Caco-2 (cell line): ENCODE data around the gene EOLA1. TPM values are rescaled to one million over a fixed set of nuclear protein-coding genes. Genes with fewer than 3 reads are reported as not detected.
"Not testable (repeated sequence)": the region's sequence is repeated elsewhere in the genome, so short reads cannot be mapped to it uniquely, and the experiment has no call there.

Experiments
- BruUV-seq: library from RNA; stranded (reverse); fragments of 400-500 nt; replicated peaks from 2 replicates; lab custom pipeline; 2021; lab: Mats Ljungman, UMichigan
- CTCF ChIA-PET: fragments of 300-600 bp; sonication (Branson Sonifier 250); formaldehyde crosslinking; loops from one replicate; lab custom pipeline; 2022; ENCODE audit warnings: antibody characterized with exemption; lab: Charles Lee
- POLR2A ChIA-PET: fragments of 300-600 bp; sonication (Branson Sonifier 250); formaldehyde crosslinking; loops from one replicate; lab custom pipeline; 2022; ENCODE audit warnings: antibody characterized with exemption; lab: Charles Lee
- DNase-seq, 2 experiments: peaks; one replicate each; pipeline versions ENCODE4 v3.0.0 to v3.0.0-alpha.2; 2020 to 2022
- H3K27me3 ChIP-seq: replicated peaks from 2 replicates; pipeline ENCODE4 v1.6.0; 2011; ENCODE audit warnings: low read length; ENCODE audit not compliant: control insufficient read depth, insufficient read depth
- H3K36me3 ChIP-seq: 2 replicates; pipeline ENCODE4 v1.5.1; 2011; ENCODE audit warnings: low read length; ENCODE audit not compliant: control insufficient read depth, insufficient read depth
- H3K4me1 ChIP-seq: fragments of 250-450 bp; sonication (Bioruptor Pico); 2 replicates; pipeline ENCODE4 v1.5.1; 2020; ENCODE audit warnings: mild to moderate bottlenecking
- H3K4me3 ChIP-seq: 2 replicates; pipeline ENCODE4 v1.5.1; 2011; ENCODE audit warnings: low read depth, mild to moderate bottlenecking, control low read depth, low read length
- H3K9me3 ChIP-seq: fragments of 250-450 bp; sonication (Bioruptor Pico); 2 replicates; pipeline ENCODE4 v1.5.1; 2020; ENCODE audit warnings: mild to moderate bottlenecking, moderate library complexity
- H3K27ac Mint-ChIP-seq: one replicate; pipeline ENCODE4 v1.8.0; 2022; ENCODE audit warnings: mixed read lengths; ENCODE audit not compliant: unreplicated experiment
- H3K27me3 Mint-ChIP-seq: one replicate; pipeline ENCODE4 v1.8.0; 2022; ENCODE audit warnings: mixed read lengths; ENCODE audit not compliant: insufficient read depth, unreplicated experiment
- H3K36me3 Mint-ChIP-seq: one replicate; pipeline ENCODE4 v1.8.0; 2022; ENCODE audit warnings: mild to moderate bottlenecking, mixed read lengths; ENCODE audit not compliant: insufficient read depth, unreplicated experiment
- H3K4me1 Mint-ChIP-seq: one replicate; pipeline ENCODE4 v1.8.0; 2022; ENCODE audit warnings: low read depth, mixed read lengths; ENCODE audit not compliant: unreplicated experiment
- H3K4me3 Mint-ChIP-seq: one replicate; pipeline ENCODE4 v1.8.0; 2022; ENCODE audit warnings: mild to moderate bottlenecking, moderate library complexity, mixed read lengths; ENCODE audit not compliant: unreplicated experiment
- H3K9me3 Mint-ChIP-seq: one replicate; pipeline ENCODE4 v1.8.0; 2022; ENCODE audit warnings: mixed read lengths; ENCODE audit not compliant: unreplicated experiment
- CTCF ChIP-seq, 2 experiments: fragments of 200-600 bp in 1 of 2; IDR thresholded peaks; 1 replicate in 1 of 2; 2 replicates in 1 of 2; pipeline versions ENCODE4 v1.5.1 to v1.8.0; 2011 to 2022; ENCODE audit warnings: antibody characterized with exemption in 1 of 2, control low read depth in 1 of 2, inconsistent platforms in 1 of 2, low read depth in 1 of 2, low read length in 1 of 2, mild to moderate bottlenecking in 1 of 2, moderate library complexity in 1 of 2; ENCODE audit not compliant: insufficient read depth in 1 of 2, severe bottlenecking in 1 of 2, unreplicated experiment in 1 of 2
- intact Hi-C: fragments of 100-400 bp; cut with micrococcal nuclease; formaldehyde crosslinking; loops from one replicate; pipeline ENCODE4 v1.10.0; 2022; ENCODE audit not compliant: unreplicated experiment
- total RNA-seq: library from RNA; stranded (reverse); gene quantifications from 2 replicates; pipeline ENCODE4 v1.2.3, GENCODE V29; 2022

The EOLA1 gene
- total RNA-seq, 1 experiment from 2014 or later: 10.2 TPM

GRCh38 chrX:149540131-149540620 lies 636 bp upstream of the EOLA1 start:
- Histone ChIP-seq H3K9me3 (no peaks in the 10 kb centered on the region), H3K27me3 (no peaks in the 10 kb centered on the region), H3K36me3 (no peaks in the 10 kb centered on the region), H3K4me3 (peak overlapping the region; percentile 77), H3K4me1 (no peaks in the 10 kb centered on the region)
- TF ChIP-seq CTCF (IDR thresholded peaks at IDR 0.05; ENCODE audit: insufficient read depth in 1 of 2, low read depth in 1 of 2, low read length in 1 of 2, severe bottlenecking in 1 of 2, unreplicated experiment in 1 of 2): no peak
- ChIA-PET POLR2A (interaction anchor here (0.5 to 2.1 kb wide), 7 partner anchors 12 to 1693 kb away, joined by 3 to 7 read pairs (median 4); no protein-coding TSS in a partner anchor), CTCF (interaction anchor here (0.6 to 2.6 kb wide), 6 partner anchors 12 to 886 kb away, joined by 5 to 36 read pairs (median 6); partner anchors contain the start of gene IDS)
- Mint-ChIP-seq H3K27me3 (no peaks in the 10 kb centered on the region), H3K9me3 (no peaks in the 10 kb centered on the region), H3K4me3 (peak overlapping the region; percentile 89), H3K27ac (peak overlapping the region; percentile 98), H3K36me3 (peaks cover 6% of the 10 kb centered on the region), H3K4me1 (no peaks in the 10 kb centered on the region)
- peak; percentile 84 to 92 for DNase-seq
- BruUV-seq: no TSS peak
- intact Hi-C loops: no loop called here

GRCh38 chrX:149541521-149542047 lies 772 bp downstream of the EOLA1 start:
- H3K27ac Mint-ChIP-seq: peak overlapping the region; percentile 98
- no peak for TF ChIP-seq CTCF (IDR thresholded peaks at IDR 0.05; ENCODE audit: insufficient read depth in 1 of 2, low read depth in 1 of 2, low read length in 1 of 2, severe bottlenecking in 1 of 2, unreplicated experiment in 1 of 2)
- H3K4me1 Mint-ChIP-seq: no peaks in the 10 kb centered on the region
- CTCF ChIA-PET: interaction anchor here (1.7 kb wide), 1 partner anchor 71 kb away, joined by 5 read pairs; no protein-coding TSS in a partner anchor
- Histone ChIP-seq H3K36me3 (no peaks in the 10 kb centered on the region), H3K9me3 (no peaks in the 10 kb centered on the region), H3K4me3 (peak overlapping the region; percentile 77), H3K4me1 (no peaks in the 10 kb centered on the region), H3K27me3 (no peaks in the 10 kb centered on the region)
- DNase-seq: no peak
- intact Hi-C loops: no loop called here
- H3K9me3 Mint-ChIP-seq: no peaks in the 10 kb centered on the region
- H3K36me3 Mint-ChIP-seq: no peaks in the 10 kb centered on the region
- POLR2A ChIA-PET: no interaction called here
- no peaks in the 10 kb centered on the region for H3K27me3 Mint-ChIP-seq
- BruUV-seq: no TSS peak
- peak overlapping the region; percentile 89 for H3K4me3 Mint-ChIP-seq

GRCh38 chrX:149545545-149546543 lies 5.0 kb downstream of the EOLA1 start:
- H3K27ac Mint-ChIP-seq, H3K36me3 ChIP-seq, BruUV-seq, H3K9me3 Mint-ChIP-seq, H3K4me3 Mint-ChIP-seq, intact Hi-C loops, H3K36me3 Mint-ChIP-seq, H3K9me3 ChIP-seq, POLR2A ChIA-PET, CTCF ChIA-PET, H3K27me3 Mint-ChIP-seq, H3K4me1 ChIP-seq, H3K4me3 ChIP-seq, H3K4me1 Mint-ChIP-seq, H3K27me3 ChIP-seq: not testable (repeated sequence)
- peak in 1 of 2 experiments; percentile 24 for DNase-seq

GRCh38 chrX:149546962-149547361 lies 6.2 kb downstream of the EOLA1 start:
- H3K36me3 ChIP-seq, intact Hi-C loops, CTCF ChIA-PET, H3K27ac Mint-ChIP-seq, H3K9me3 Mint-ChIP-seq, H3K27me3 ChIP-seq, DNase-seq, H3K4me3 Mint-ChIP-seq, H3K4me1 Mint-ChIP-seq, H3K4me1 ChIP-seq, BruUV-seq, H3K36me3 Mint-ChIP-seq, H3K27me3 Mint-ChIP-seq, POLR2A ChIA-PET, H3K9me3 ChIP-seq, H3K4me3 ChIP-seq: not testable (repeated sequence)

- H3K4me3 Mint-ChIP-seq, intact Hi-C loops, H3K27ac Mint-ChIP-seq, CTCF ChIA-PET, BruUV-seq, DNase-seq, H3K36me3 ChIP-seq, H3K4me3 ChIP-seq, H3K9me3 ChIP-seq, POLR2A ChIA-PET, H3K27me3 Mint-ChIP-seq, H3K4me1 ChIP-seq, H3K36me3 Mint-ChIP-seq, H3K4me1 Mint-ChIP-seq, H3K27me3 ChIP-seq, H3K9me3 Mint-ChIP-seq: not testable (repeated sequence)
These were observed 7.0 kb downstream of the EOLA1 start for GRCh38 chrX:149547782-149548181.
